ENCODE data around the gene TSTD2. TPM values are rescaled to one million over a fixed set of nuclear protein-coding genes. Genes with fewer than 3 reads are reported as not detected.

The TSTD2 gene
- total RNA-seq, 1 donor from 2014 or later: 14.4 TPM

DNA sequence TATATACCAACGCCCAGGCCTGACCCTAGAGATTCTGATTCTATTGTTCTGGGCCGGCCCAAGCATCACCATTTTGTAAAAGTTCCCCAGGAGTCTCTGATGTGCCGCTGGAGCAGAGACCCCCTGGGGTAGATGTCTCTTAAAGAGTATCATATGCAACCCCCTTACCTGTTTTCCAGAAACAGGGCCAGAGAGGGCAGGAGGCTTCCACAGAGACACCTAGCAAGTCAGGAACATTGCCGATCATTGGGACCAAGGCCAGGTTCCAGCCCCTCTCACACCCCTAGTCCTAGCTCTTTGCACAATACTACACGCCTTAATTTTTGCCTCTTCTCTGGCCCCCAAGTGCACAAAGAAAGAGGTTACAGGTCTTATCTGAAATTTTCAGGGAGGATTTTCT, 67.9 kb downstream of the TSTD2 start:
- intact Hi-C loops (cut with micrococcal nuclease): no loop called here

- intact Hi-C loops (cut with micrococcal nuclease): no loop called here
Observed at GRCh38 chr9:97564291-97565175, 68.6 kb downstream of the TSTD2 start.

DNA sequence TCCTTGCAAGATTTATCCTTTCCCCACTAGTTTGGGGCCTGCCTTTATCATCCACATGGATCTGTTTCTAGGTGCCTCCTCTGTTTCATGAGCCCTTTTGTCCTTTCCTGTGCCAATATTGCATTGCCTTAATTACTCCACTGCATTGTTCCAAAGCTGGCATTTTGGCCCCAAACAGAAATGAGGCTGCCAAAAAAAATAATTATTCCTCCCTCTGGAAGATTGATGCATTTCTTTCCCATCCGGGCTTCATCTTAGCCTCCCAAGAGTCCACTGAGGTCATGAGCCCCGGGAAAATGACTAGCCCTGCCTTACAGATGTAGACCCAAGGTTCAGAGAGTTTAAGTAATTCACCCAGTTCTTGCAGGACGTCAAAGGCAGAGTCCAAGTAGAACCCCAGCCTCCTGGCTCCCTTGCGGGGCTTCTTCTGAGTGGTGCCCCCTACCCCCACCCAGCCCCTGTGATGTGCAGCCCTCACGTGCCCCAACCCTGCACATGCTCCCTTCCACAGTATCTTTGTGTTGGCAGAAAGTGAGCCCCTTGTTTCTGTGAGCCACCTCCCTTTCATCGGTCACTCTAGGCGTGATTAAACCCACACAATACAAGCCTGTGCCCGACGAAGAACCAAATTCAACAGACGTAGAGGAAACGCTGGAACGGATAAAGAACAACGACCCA, 69.6 kb downstream of the TSTD2 start:
- intact Hi-C loops (cut with micrococcal nuclease): no loop called here

DNA sequence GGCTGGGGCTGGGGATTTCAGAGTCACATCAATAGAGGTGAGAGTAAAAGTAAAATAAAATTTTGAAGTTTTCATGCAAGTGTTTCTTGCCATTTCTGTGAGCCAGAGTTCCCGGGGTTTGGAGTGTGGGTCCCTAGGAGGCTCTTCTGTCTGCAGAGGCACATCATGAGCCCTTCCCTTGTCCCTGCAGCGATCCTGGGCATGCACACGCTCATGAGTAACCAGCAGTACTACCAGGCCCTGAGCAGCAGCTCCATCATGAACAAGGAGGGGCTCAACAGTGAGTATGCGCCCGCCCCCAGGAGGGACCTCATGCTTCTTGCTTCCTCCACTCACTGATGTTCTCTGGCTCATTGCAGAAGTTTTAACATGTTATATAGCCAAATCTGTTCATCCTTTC, 70.6 kb downstream of the TSTD2 start:
- intact Hi-C loops (cut with micrococcal nuclease): no loop called here

DNA sequence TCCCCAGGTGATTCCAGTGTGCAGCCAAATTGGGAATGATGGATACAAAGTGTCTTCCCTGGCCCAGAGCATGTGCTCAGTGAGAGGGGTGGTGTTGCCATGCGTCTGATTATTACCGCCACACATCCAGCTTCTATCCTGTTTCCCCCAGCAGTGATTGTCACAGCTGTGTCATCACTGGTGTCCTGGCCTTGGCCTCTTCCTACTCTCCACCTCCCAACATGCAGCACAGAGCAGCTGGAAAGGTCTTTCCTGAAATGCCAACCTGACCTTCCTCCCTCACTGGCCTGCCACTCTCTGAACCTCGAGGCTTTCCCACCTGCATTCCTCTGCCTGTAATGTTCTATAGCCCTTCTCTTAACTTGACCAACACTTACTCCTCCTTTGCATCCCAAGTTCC, 71.7 kb downstream of the TSTD2 start:
- intact Hi-C loops (cut with micrococcal nuclease): no loop called here

- intact Hi-C loops (cut with micrococcal nuclease): no loop called here
Observed at GRCh38 chr9:97560851-97561250, 72.3 kb downstream of the TSTD2 start.

DNA sequence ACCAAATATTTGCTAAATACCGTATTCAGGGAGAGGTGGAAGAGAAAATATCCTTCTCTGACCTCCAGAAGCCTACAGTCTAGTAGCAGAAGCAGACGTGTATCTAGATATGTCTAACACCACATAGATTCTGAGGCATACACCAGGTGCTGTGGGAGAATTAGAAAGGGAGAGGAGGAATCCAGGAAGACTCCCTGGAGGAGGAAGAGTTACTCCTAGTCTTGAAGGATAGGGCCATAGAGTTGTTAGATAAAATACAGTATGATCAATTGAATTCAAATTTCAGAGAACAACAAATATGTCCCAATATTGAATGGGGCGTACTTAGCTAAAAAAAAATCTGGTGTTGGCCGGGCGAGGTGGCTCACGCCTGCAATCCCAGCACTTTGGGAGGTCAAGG, 73.0 kb downstream of the TSTD2 start:
- intact Hi-C loops (cut with micrococcal nuclease): no loop called here

DNA sequence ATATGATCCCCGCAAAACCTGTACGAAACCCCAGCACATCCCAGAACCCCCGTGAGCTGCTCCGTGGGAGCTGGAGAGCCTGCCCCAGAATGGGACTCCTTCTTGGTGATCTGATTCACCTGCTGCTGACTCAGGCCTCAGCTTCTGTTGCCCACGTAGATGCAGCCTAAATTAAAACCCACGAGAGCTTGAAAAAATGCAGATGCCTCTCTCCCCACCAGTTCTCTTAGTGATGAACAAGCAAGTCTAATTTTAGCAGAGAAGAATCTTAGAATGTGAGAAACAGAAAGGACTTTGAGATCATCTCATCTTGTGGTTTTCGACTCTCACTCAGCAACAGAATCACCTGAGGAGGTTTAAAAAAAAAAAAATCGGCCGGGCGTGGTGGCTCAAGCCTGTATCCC, 74.1 kb downstream of the TSTD2 start:
- intact Hi-C loops (cut with micrococcal nuclease): loop anchor here (2.0 to 5.0 kb wide), 2 partner anchors 16 to 57 kb away; partner anchors contain the start of gene TMOD1

GRCh38 chr9:97558701-97559101, 74.5 kb downstream of the TSTD2 start:
- intact Hi-C loops (cut with micrococcal nuclease): loop anchor here (2.0 to 5.0 kb wide), 2 partner anchors 16 to 56 kb away; partner anchors contain the start of gene TMOD1

- intact Hi-C loops (cut with micrococcal nuclease): loop anchor here (2.0 to 5.0 kb wide), 2 partner anchors 17 to 55 kb away; partner anchors contain the start of gene TMOD1
Observed at GRCh38 chr9:97557606-97558095, 75.5 kb downstream of the TSTD2 start.

- intact Hi-C loops (cut with micrococcal nuclease): loop anchor here (5.0 kb wide), 1 partner anchor 55 kb away; the partner anchor contains the start of gene TMOD1
Observed at GRCh38 chr9:97556721-97557605, 76.2 kb downstream of the TSTD2 start.

GRCh38 chr9:97556036-97556720, 77.0 kb downstream of the TSTD2 start:
- intact Hi-C loops (cut with micrococcal nuclease): loop anchor here (5.0 kb wide), 1 partner anchor 54 kb away; the partner anchor contains the start of gene TMOD1

- intact Hi-C loops (cut with micrococcal nuclease): loop anchor here (5.0 kb wide), 1 partner anchor 53 kb away; the partner anchor contains the start of gene TMOD1
Observed at GRCh38 chr9:97555164-97555563, 78.0 kb downstream of the TSTD2 start.

- intact Hi-C loops (cut with micrococcal nuclease): loop anchor here (5.0 kb wide), 1 partner anchor 52 kb away; the partner anchor contains the start of gene TMOD1
Observed at GRCh38 chr9:97554566-97555075, 78.5 kb downstream of the TSTD2 start.

- intact Hi-C loops (cut with micrococcal nuclease): no loop called here
Observed at GRCh38 chr9:97553841-97554240, 79.3 kb downstream of the TSTD2 start.

GRCh38 chr9:97553141-97553540, 80.0 kb downstream of the TSTD2 start:
- intact Hi-C loops (cut with micrococcal nuclease): no loop called here

DNA sequence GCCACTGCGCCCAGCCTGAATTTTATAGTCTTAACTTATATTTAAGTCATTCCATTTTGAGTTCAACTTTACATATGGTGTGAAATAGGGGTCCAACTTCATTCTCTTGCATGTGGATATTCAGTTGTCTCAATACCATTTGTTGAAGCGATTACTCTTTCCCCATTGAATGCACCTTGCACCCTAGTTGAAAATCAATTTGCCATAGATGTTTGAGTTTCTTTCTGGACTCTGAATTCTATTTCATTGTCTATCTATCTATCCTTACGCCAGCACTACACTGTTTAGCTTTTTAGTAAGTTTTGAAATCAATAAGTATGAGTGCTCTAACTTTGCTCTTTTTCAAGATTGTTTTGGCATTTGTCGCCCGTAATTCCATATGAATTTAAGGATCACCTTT, 81.9 kb downstream of the TSTD2 start:
- intact Hi-C loops (cut with micrococcal nuclease): no loop called here

GRCh38 chr9:97550386-97550785, 82.8 kb downstream of the TSTD2 start:
- intact Hi-C loops (cut with micrococcal nuclease): no loop called here
